ENCODE results near the gene MAPK7.
A peak's percentile ranks its signal among the peaks of the same experiment; 100 is the strongest.

The MAPK7 gene

DNA sequence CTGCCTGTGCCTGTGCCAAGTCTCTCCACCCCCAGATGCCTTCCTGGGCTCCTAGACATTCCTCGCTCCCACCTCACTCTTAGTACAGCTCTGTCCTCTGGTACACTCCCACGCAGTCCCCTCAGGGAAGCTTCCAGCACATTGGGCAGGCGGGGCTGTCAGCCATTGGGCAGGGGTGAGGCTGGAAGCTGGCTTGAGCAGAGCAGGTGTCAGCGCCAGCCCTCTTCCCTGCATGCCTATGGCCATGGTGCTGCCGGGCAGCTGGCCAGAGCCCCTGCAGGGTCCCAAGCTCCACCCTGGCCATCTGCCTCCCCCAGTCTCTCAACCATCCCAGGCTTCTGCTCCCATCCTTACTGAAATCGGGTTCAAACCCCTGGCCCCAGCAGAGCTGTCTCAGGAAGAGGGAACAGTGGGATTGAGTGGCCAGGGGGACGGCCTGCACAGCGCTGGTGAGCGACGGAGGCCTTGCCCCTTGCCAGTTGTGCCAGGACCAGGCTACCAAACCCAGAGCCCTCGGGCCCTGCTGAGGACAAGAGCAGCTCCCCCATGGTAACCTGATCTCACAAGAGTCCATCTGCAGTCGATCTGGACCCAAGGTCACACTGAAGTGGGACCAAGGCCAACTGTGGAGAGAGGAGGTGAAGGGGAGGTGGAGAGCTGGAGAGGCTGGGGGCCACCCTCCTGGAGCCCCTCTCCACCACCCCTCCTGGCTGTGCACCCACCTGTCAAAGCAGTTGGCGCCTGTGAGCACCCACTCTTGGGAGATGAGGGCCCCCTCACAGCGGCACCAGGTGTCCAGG, 13.4 kb upstream of the MAPK7 start:
- DNase-seq, result no peak

DNA sequence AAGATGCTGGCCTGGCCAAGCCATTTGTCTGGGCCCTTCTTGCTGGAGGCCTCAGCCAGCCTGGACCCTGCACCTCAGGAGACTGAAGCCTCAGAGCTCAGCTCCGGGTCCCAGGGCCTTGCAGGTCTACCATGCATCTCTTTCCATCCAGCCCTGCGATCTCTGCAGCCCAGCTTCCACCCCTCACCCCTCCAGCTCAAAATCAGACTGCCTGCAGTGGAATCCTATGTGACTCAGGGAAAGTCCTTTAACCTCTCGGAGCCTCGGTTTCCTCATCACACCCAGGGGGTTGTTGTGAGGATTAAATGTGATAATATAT, 12.8 kb upstream of the MAPK7 start:
- no peak for DNase-seq

DNA sequence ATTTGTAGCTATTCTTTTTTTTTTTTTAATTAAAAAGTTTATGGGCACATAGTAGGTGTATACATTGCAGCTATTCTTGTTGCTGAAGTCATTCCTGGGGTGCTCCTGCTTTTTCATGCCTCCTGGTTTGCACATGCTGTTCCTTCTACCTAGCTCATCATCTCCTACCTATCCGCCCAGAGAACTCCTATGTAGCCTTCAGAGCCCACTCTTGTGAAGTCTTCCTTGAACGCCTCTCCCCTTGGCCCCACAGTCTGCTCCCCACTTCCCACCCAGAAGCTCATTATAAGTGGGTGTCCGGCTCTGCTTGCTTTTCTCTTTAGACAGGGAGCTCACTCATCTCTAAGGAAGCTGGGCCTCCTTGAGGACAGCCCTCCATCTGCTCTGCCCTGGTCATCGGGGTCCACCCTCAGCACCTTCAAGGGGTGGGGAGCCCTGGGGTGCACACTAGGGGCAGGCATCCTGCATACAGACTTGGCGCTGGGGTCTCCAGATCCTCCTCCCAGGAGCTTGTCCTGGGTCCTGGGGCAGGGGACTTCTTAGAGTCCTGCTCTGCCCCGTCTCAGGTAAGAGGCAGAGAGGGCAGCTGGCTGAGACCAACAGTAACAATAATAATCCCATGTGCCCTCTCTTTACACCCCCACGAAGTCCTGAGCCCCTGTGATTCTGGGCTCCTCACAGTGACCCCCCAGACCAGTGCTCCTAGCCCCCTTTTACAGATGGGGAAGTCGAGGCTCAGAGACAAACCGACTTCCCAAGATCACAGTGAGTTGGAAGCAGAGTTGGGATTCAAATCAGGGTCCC, 12.3 kb upstream of the MAPK7 start:
- no peak for DNase-seq

DNA sequence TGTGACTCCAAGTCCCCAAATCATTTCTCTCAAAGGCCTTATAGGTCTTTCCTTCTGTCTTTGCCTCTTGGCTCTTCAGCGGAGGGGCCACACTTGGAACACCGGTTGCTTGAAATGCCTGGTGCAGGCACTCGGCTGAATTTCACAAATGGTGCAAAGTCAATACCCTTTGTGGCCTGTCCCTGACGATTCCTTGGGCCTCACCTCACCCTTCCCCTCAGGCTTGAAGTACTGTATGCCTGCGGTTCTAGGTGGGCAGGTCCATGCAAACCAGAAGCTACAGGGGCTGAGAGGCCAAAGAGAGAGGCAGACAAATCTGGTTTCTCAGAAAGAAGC, 11.7 kb upstream of the MAPK7 start:
- no peak for DNase-seq

DNA sequence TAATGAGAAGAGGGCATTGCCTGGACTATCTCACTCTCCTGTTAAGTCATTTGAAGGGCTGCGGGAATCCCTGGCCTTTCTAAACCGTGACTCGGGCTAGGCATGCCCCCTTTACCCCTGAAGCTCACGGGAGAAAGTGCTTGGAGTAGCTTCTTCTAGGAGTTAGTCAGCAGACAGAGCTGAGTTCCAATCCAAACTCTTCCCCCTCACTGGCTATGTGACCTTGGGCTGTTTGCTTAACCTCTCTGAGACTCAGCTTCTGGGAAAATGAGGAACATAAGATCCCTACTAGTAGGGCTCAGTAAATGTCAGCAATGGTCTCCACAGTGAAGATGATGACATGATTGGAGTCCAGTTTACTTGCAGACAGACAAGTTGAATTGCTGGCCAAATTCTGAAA, 10.1 kb upstream of the MAPK7 start:
- DNase-seq, result no peak

DNA sequence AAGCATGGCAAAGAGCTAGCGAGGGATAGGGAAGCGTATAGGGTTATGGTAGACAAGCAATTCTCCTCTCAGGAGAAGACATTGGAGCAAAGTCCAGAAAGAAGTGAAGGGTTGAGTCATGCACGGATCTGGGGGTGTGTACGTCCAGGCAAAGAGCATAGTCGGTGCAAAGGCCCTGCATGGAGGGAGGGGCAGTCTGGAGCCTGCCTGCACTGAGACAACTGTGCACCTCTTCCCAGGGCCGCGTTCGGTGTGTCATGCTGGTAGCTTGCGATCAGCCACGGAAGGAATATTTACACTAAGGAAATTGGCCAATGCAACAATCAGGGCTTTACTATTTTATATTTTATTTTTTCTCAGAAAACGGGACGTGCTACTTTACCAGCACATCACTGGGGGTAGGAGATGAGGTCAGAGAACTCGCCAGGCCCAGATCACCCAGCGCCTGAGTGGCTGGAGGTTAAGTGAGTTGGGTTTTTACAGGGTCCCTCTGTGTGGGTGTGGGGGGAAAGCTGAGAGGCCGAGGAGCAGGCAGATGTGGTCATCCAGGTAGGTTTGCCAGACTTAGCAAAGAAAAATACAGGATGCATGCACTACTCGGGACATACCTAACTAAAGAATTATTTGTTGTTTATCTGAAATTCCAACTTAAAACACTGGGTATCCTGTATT, 9.1 kb upstream of the MAPK7 start:
- DNase-seq, result no peak

DNA sequence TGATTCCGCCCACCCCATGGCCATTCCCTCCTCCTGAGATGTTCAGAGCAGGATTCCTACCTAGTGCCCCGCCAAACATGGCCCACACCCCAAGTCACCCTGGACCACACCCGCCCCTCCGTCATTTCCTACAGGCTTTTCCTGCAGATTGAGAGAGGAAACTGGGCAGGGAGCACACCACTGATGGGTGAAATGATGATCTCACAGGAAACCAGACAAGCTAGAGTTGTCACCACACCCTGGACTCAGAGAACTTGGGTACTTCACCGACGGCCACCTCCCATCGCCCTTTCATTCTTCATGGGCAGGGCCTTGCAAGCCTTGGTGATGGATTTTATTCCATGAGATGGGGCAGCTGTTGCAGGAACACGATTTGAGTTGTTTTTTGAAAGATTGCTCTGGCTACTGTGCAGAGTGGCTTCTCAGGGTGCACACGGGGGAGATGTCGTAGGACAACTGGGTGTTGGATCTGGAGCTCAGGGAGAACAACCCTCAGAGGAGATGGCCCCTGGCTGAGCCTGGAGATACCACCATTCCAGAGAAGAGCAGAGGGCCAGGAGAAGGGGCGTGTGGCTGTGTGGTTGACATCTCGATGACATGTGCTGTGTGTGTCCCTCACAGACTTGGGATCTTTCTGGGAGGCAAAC, 8.3 kb upstream of the MAPK7 start:
- no peak for DNase-seq

DNA sequence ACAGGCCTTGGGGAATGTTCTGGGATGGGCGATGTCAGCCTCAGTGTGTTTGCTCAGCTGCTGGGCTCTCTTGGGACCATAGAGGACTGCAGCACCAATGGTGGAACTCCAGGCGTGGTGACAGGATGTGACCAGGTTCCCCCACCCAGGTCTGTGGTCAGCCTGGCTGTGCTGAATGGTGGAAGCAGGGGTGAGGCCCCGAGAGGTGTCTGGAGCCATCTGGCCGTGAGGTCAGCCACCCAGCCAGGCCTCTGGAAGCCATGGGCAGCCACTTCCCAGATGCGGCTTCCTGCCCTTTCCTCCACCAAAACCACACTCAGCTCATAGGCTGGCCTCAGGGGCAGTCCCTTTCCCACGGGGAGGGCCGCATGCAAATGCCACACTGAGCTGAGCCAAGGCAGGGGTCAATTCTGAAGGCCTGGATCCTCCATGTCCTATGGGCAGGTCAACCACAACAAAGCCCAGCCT, 7.8 kb upstream of the MAPK7 start:
- no peak for DNase-seq

DNA sequence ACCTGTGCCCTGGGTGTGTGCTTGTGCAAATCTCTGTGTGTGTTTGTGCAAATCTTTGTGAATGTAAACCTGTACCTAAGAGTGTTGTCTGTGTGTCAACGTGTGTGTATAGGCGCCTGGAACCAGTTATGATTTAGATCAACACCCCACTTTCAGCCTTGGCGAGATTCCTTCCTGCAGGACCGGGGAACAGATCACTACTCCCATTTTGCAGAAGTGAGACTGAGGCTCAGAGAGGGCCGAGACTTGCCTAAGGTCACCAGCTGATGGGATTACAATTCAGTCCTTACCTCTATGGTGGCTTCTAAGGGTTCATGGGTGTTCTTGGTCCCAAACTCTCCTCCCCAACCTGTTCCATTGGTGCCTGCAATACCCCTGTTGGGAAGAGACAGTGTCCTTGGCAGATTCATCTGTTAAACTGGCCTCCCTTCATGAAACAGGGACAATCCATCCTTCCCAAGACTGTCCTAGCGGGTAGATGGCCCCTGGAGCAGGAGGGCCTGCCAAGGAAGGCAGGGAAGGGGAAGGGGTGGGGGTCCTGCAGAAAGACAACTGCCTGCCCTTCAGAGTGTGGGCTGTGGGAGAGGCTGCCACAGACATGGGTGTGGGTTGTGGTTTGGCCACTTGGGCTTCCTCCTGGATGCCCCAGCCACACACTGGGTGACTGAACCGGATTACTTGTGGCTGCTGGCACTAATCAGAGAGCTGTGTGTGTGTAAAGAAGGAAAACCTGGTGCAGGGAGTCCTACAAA, 6.9 kb upstream of the MAPK7 start:
- no peak for DNase-seq

DNA sequence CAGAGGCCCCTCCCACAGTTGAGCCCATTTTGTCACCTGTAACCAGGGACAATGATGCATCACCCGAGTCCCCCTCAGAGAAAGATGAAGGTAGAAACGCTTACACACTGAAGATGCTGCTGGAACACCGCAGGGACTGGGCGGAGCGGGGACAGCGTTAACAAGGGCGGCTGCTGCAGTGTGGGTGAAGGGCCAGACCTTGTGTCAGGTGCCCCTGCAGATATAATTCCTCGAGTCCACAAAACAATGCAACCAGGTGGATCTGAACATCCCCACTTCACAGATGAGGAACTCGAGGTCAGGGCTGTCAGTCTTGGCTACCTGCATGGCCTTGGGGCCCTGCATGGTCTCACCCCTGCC, 6.3 kb upstream of the MAPK7 start:
- DNase-seq, result no peak

DNA sequence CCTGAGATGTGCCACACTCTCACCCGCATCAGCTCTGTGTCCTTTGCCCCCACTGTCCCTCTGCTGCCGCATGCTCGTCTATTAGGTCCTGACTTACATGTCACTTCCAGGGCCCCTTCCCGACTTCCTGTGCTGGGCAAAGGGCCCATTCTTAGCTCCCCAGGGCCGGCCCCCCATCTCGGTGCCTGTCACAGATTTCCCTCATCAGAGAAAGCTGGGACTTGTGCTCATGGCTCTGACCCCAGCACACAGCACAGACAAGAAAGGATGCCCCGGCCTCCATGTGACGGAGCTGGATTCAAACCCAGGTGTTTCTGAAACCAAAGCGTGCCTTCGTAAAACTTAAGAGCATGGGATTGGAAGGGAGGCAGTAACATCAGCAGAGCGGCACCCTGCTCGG, 5.9 kb upstream of the MAPK7 start:
- DNase-seq, result no peak

DNA sequence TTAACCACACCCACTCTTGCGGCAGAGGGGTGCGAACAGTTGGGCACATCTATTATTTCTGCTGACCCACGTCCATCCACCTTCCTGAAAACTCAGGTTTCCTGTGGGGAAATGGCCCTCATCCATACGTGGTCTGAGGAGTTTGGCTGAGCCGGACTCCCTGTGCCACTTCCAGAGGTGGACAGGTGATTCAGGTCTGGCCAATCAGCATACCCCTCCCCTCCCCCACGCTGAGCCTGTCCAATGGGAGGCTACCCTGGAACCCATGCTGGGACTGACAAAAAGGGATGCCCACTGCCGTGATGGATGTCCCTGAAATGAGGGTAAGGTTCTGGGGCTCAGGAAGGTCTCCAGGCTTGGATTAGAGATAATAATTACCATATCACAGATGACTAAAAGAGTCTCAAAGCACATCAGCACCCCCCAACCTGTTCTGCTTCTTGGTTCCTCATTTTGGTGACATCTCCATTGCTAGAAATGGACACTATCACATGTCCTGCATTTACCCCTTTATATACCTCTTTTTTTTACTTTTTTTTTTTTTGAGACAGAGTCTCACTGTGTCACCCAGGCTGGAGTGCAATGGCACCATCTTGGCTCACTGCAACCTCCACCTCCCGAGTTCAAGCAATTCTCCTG, 5.3 kb upstream of the MAPK7 start:
- no peak for DNase-seq

DNA sequence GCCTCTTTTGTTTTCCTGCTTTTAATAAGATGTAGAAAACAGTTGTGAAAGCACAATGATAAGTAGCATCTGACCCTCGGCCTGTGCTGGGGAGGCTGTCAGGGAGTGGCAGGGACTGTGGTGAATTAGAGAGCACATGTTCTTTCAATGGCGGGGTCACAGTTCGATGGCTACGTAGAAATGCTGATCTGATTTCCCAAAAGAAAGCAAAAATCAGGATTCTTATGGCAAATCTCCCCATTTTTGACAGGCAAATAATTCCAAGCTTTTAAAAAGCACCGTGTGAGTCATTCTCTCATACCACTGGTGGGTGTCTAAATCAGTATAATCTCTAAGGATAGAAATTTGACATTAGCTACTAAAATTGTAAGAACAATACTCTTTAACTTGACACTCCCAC, 4.2 kb upstream of the MAPK7 start:
- DNase-seq, result no peak

DNA sequence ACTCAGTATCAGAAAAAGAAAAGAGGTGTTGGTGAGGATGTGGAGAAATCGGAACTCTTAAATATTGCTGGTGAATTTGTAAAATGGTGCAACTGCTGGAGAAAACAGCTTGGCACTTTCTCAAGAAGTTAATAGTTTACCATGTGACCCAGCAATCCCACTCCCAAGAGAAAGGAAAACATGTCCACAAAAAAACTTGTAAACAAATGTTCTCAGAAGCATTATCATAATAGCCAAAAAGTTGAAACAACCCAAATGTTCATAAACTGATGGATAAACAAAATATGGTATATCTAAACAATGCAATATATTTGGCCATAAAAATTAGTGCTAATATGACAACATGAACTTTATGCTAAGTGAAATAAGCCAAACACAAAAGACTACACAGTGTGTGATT, 2.6 kb upstream of the MAPK7 start:
- DNase-seq, result no peak

DNA sequence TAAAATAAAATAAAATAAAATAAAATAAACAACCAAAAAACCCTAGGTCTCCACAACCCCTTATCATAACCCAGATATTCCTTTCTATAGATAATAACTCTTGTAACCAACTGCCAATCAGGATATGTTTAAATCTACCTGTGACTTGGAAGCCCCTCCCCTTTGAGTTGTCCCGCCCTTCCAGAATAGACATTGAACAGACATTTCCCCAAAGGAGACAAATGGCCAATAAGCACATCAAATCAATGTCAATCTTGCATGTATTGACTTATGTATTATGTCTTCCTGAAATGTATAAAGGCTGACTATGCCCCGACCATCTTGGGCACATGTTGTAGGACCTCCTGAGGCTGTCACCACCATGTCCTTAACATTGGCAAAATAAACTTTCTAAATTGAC, 1.5 kb upstream of the MAPK7 start:
- DNase-seq, result peak; percentile 67

DNA sequence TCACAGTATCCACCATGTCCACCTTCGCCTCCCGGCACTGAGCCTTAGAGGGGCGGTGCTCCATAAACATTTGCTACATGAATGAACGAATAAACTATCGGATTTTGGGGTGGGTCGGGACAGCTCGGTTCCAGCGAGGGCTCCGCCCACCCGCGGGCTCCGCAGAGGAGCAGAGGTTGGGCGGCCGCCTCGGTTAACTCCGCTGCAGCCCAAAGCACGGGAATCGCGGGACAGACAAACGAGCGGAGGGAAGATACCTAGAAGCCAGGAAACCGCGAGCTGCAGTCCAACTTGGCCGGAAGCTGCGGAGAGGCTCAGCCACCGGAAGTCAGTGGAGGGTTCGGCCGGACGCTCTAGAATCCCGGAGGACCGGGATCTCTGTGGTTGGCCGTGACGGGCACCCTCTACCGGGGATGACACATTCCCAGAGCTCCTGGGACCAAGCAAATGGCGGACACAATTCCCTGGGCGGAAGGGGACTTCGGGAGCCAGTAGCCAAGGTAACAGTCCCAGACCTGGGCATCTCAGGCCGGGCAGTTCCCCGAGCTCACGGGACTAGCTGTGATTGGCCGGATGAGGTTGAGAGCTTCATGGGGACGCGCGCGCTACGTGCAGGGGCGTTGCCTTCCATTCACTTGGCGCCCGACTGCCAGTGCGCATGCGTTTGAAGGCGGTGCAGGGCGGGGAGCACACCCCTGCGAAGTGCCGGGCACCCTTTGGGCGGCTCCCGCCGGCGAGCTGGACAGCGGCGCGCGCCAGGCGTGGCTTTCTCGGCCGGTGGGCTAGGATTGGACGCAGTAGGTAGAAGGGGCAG, 489 bp upstream of the MAPK7 start:
- peak; percentile 100 for DNase-seq

DNA sequence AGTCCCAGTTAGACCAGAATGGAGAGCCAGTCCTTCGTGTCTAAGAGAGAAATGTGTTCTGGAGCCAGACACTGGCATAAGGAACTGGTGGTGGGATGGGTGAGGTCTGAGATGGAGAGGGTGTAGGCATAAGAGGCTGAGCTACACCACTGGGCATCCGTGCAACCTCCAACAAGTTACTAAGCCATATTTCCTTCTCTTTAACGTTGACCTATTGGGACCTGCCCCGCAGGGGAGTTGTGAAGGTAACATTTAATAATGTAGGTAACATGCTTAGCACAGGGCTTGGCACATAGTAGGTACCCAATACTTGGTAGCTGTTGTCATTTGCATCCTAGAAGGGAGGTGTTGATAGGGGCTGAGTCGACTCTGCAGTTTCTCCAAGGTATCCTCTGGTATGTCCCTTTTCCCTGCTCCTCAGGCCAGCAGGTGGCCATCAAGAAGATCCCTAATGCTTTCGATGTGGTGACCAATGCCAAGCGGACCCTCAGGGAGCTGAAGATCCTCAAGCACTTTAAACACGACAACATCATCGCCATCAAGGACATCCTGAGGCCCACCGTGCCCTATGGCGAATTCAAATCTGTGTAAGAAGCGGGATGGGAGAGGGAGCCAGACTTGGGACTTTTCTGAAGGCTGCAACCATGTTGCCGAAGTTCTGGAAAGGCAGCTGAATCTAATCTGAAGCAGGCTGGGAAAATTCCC, 1.2 kb downstream of the MAPK7 start:
- DNase-seq, result no peak

DNA sequence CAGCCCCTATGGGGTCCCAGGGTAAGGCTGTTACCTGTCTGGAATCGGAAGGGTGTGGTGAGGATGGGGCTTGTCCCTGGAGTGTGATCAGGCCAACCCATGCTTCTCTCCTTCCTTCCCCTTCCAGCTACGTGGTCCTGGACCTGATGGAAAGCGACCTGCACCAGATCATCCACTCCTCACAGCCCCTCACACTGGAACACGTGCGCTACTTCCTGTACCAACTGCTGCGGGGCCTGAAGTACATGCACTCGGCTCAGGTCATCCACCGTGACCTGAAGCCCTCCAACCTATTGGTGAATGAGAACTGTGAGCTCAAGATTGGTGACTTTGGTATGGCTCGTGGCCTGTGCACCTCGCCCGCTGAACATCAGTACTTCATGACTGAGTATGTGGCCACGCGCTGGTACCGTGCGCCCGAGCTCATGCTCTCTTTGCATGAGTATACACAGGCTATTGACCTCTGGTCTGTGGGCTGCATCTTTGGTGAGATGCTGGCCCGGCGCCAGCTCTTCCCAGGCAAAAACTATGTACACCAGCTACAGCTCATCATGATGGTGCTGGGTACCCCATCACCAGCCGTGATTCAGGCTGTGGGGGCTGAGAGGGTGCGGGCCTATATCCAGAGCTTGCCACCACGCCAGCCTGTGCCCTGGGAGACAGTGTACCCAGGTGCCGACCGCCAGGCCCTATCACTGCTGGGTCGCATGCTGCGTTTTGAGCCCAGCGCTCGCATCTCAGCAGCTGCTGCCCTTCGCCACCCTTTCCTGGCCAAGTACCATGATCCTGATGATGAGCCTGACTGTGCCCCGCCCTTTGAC, 2.4 kb downstream of the MAPK7 start:
- no peak for DNase-seq

DNA sequence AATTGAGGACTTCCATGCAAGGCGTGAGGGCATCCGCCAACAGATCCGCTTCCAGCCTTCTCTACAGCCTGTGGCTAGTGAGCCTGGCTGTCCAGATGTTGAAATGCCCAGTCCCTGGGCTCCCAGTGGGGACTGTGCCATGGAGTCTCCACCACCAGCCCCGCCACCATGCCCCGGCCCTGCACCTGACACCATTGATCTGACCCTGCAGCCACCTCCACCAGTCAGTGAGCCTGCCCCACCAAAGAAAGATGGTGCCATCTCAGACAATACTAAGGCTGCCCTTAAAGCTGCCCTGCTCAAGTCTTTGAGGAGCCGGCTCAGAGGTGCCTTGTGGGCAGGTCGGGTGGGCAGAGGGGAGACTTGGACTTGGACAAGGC, 3.1 kb downstream of the MAPK7 start:
- no peak for DNase-seq
